Stromal cell of bone marrow (primary cell): Measurements from ENCODE around the gene ZYX.
"Not testable (repeated sequence)": the region's sequence is repeated elsewhere in the genome, so short reads cannot be mapped to it uniquely, and the experiment has no call there.

ENCODE experiments used
- DNase-seq: peaks from one replicate; pipeline ENCODE4 v3.0.0-alpha.2; 2012; ENCODE audit warnings: low read depth

Gene ZYX

GRCh38 chr7:143385891-143386781 is 5.0 kb downstream of the ZYX start:
- DNase-seq: no peak

- DNase-seq: no peak
These were observed 6.2 kb downstream of the ZYX start for GRCh38 chr7:143387156-143387975.

- DNase-seq: no peak
These were observed 6.9 kb downstream of the ZYX start for GRCh38 chr7:143388051-143388450.

GRCh38 chr7:143388491-143389101 is 7.5 kb downstream of the ZYX start:
- no peak for DNase-seq

GRCh38 chr7:143389316-143390103 is 8.4 kb downstream of the ZYX start:
- DNase-seq: no peak

- no peak for DNase-seq
These were observed 9.1 kb downstream of the ZYX start for GRCh38 chr7:143390104-143390772.

- no peak for DNase-seq
These were observed 9.7 kb downstream of the ZYX start for GRCh38 chr7:143390773-143391317.

GRCh38 chr7:143391462-143392404 is 10.6 kb downstream of the ZYX start:
- DNase-seq: peak; percentile 86

GRCh38 chr7:143392427-143392826 is 11.3 kb downstream of the ZYX start:
- not testable (repeated sequence) for DNase-seq

GRCh38 chr7:143392875-143393266 is 11.7 kb downstream of the ZYX start:
- no peak for DNase-seq

- no peak for DNase-seq
These were observed 12.3 kb downstream of the ZYX start for GRCh38 chr7:143393267-143394041.

GRCh38 chr7:143394068-143394467 is 12.9 kb downstream of the ZYX start:
- DNase-seq: no peak

- no peak for DNase-seq
These were observed 13.6 kb downstream of the ZYX start for GRCh38 chr7:143394777-143395176.

GRCh38 chr7:143395187-143396149 is 14.3 kb downstream of the ZYX start:
- no peak for DNase-seq

GRCh38 chr7:143396182-143396581 is 15.0 kb downstream of the ZYX start:
- DNase-seq: no peak

- DNase-seq: no peak
These were observed 15.7 kb downstream of the ZYX start for GRCh38 chr7:143396625-143397556.
